Measurements from ENCODE around the gene NAGLU. TPM values are rescaled to one million over a fixed set of nuclear protein-coding genes. Genes with fewer than 3 reads are reported as not detected.
"Not testable (repeated sequence)": the region's sequence is repeated elsewhere in the genome, so short reads cannot be mapped to it uniquely, and the experiment has no call there.

Gene NAGLU
- total RNA-seq, 1 donor from 2014 or later = 33.1 TPM

- DNase-seq (ENCODE audit: low spot score) = no peak
Observed at GRCh38 chr17:42544874-42545283, 8.8 kb downstream of the NAGLU start.

GRCh38 chr17:42545755-42546505 is 9.9 kb downstream of the NAGLU start:
- not testable (repeated sequence) for DNase-seq (ENCODE audit: low spot score)

GRCh38 chr17:42547001-42547461 is 11.0 kb downstream of the NAGLU start:
- no peak for DNase-seq (ENCODE audit: low spot score)

GRCh38 chr17:42547698-42548069 is 11.6 kb downstream of the NAGLU start:
- DNase-seq (ENCODE audit: low spot score) = no peak

- DNase-seq (ENCODE audit: low spot score) = no peak
Observed at GRCh38 chr17:42548070-42548837, 12.2 kb downstream of the NAGLU start.

GRCh38 chr17:42548993-42549755 is 13.1 kb downstream of the NAGLU start:
- no peak for DNase-seq (ENCODE audit: low spot score)

- not testable (repeated sequence) for DNase-seq (ENCODE audit: low spot score)
Observed at GRCh38 chr17:42552736-42553135, 16.7 kb downstream of the NAGLU start, which contains the start of gene HSD17B1. Gene HSD17B1 (plus strand): TSS chr17:42552923. CDS start chr17:42552934, 11 bp downstream.

- DNase-seq (ENCODE audit: low spot score) = no peak
Observed at GRCh38 chr17:42553161-42553818, 17.2 kb downstream of the NAGLU start.

- no peak for DNase-seq (ENCODE audit: low spot score)
Observed at GRCh38 chr17:42553866-42554249, 17.8 kb downstream of the NAGLU start.

- peak; percentile 89 for DNase-seq (ENCODE audit: low spot score)
Observed at GRCh38 chr17:42554250-42555121, 18.4 kb downstream of the NAGLU start.

GRCh38 chr17:42555122-42555622 is 19.1 kb downstream of the NAGLU start:
- DNase-seq (ENCODE audit: low spot score) = no peak

- DNase-seq (ENCODE audit: low spot score) = not testable (repeated sequence)
Observed at GRCh38 chr17:42555961-42556617, 20.0 kb downstream of the NAGLU start.

- DNase-seq (ENCODE audit: low spot score) = no peak
Observed at GRCh38 chr17:42559075-42559474, 23.0 kb downstream of the NAGLU start.

GRCh38 chr17:42560246-42560645 is 24.2 kb downstream of the NAGLU start:
- DNase-seq (ENCODE audit: low spot score) = no peak

GRCh38 chr17:42561897-42562387 is 25.9 kb downstream of the NAGLU start, which contains the start of gene COASY:
Gene COASY (plus strand): TSS chr17:42562148. CDS start chr17:42562623, 475 bp downstream.
- peak; percentile 97 for DNase-seq (ENCODE audit: low spot score)

GRCh38 chr17:42562388-42563142 is 26.5 kb downstream of the NAGLU start:
- no peak for DNase-seq (ENCODE audit: low spot score)

- DNase-seq (ENCODE audit: low spot score) = no peak
Observed at GRCh38 chr17:42563143-42563509, 27.1 kb downstream of the NAGLU start.

GRCh38 chr17:42563543-42563942 is 27.5 kb downstream of the NAGLU start:
- no peak for DNase-seq (ENCODE audit: low spot score)

GRCh38 chr17:42563950-42564349 is 27.9 kb downstream of the NAGLU start:
- DNase-seq (ENCODE audit: low spot score) = no peak

Measured in ureter (tissue), 1 donor.